ENCODE measurements around the gene GMDS.

The GMDS gene

GRCh38 chr6:1615853-1616420 is 629.5 kb downstream of the GMDS start:
- no peak overlapping the region for H3K4me3 ChIP-seq (replicated peaks in 1 of 2; ENCODE audit: low read depth in 2 of 2, low read length in 2 of 2)
- TF ChIP-seq CTCF (IDR thresholded peaks at IDR 0.05; ENCODE audit: low read depth, low read length) = no peak
- no peak for DNase-seq (ENCODE audit: low read depth in 2 of 2)

GRCh38 chr6:1615151-1615852 is 630.1 kb downstream of the GMDS start:
- H3K4me3 ChIP-seq (replicated peaks in 1 of 2; ENCODE audit: low read depth in 2 of 2, low read length in 2 of 2) = no peak overlapping the region

GRCh38 chr6:1614448-1615150 is 630.8 kb downstream of the GMDS start:
- DNase-seq (ENCODE audit: low read depth in 2 of 2) = no peak
- no peak for TF ChIP-seq CTCF (IDR thresholded peaks at IDR 0.05; ENCODE audit: low read depth, low read length)
- H3K4me3 ChIP-seq (replicated peaks in 1 of 2; ENCODE audit: low read depth in 2 of 2, low read length in 2 of 2) = peak overlapping the region in 1 of 2 donors; percentile 56

More at GRCh38 chr6:1615151-1615852, 630.1 kb downstream of the GMDS start:
- no peak for DNase-seq (ENCODE audit: low read depth in 2 of 2)
- no peak for TF ChIP-seq CTCF (IDR thresholded peaks at IDR 0.05; ENCODE audit: low read depth, low read length)

GRCh38 chr6:1613688-1614447 is 631.5 kb downstream of the GMDS start:
- peak; percentile 23 to 56 for DNase-seq (ENCODE audit: low read depth in 2 of 2)
- peak overlapping the region; percentile 56 to 66 for H3K4me3 ChIP-seq (replicated peaks in 1 of 2; ENCODE audit: low read depth in 2 of 2, low read length in 2 of 2)
- no peak for TF ChIP-seq CTCF (IDR thresholded peaks at IDR 0.05; ENCODE audit: low read depth, low read length)

GRCh38 chr6:1613346-1613687 is 632.1 kb downstream of the GMDS start:
- DNase-seq (ENCODE audit: low read depth in 2 of 2) = no peak
- peak overlapping the region; percentile 56 to 66 for H3K4me3 ChIP-seq (replicated peaks in 1 of 2; ENCODE audit: low read depth in 2 of 2, low read length in 2 of 2)
- no peak for TF ChIP-seq CTCF (IDR thresholded peaks at IDR 0.05; ENCODE audit: low read depth, low read length)

- H3K4me3 ChIP-seq (replicated peaks in 1 of 2; ENCODE audit: low read depth in 2 of 2, low read length in 2 of 2) = peak overlapping the region; percentile 56 to 66
- peak; percentile 58 to 79 for DNase-seq (ENCODE audit: low read depth in 2 of 2)
- no peak for TF ChIP-seq CTCF (IDR thresholded peaks at IDR 0.05; ENCODE audit: low read depth, low read length)
These were observed 632.5 kb downstream of the GMDS start for GRCh38 chr6:1612974-1613306.
